Right kidney (tissue), 9 donors: ENCODE data around the gene CLEC2L.
A peak's percentile ranks its signal among the peaks of the same experiment; 100 is the strongest.

Source experiments
- DNase-seq: peaks from one replicate; pipeline ENCODE4 v3.0.0-alpha.2; 2016
- long read RNA-seq, 8 donors: transcript quantifications; one replicate each; lab custom pipeline, GENCODE V29; 2026

The CLEC2L gene
- long read RNA-seq, donor 1: 0 reads
- long read RNA-seq, donor 2: 0 reads
- long read RNA-seq, donor 3: 0 reads
- long read RNA-seq, donor 4, partial matches to known transcripts: 0 of 1 reads
- long read RNA-seq, donor 4, other reads (novel, unspliced or antisense): 0 of 1 reads
- long read RNA-seq, donor 5: 0 reads
- long read RNA-seq, donor 6, partial matches to known transcripts: 0 of 1 reads
- long read RNA-seq, donor 6, other reads (novel, unspliced or antisense): 0 of 1 reads
- long read RNA-seq, donor 7: 0 reads
- long read RNA-seq, donor 8, partial matches to known transcripts: 0 of 1 reads
- long read RNA-seq, donor 8, other reads (novel, unspliced or antisense): 0 of 1 reads

GRCh38 chr7:139523199-139523941 lies at the start of gene CLEC2L:
Gene CLEC2L, plus strand, starts transcription at chr7:139523685. Its CDS starts 243 bp downstream, at chr7:139523928.
- DNase-seq: peak; percentile 40

- DNase-seq: no peak
These were observed 47.3 kb upstream of the CLEC2L start for GRCh38 chr7:139476139-139476538.

- DNase-seq: no peak
These were observed 46.6 kb upstream of the CLEC2L start for GRCh38 chr7:139476891-139477290.

GRCh38 chr7:139479620-139480019 lies 43.9 kb upstream of the CLEC2L start:
- DNase-seq: no peak

GRCh38 chr7:139481364-139481763 lies 42.1 kb upstream of the CLEC2L start:
- DNase-seq: no peak

GRCh38 chr7:139482122-139482521 lies 41.4 kb upstream of the CLEC2L start:
- DNase-seq: no peak

- DNase-seq: peak; percentile 73
These were observed 40.6 kb upstream of the CLEC2L start for GRCh38 chr7:139482662-139483466.

GRCh38 chr7:139487366-139488080 lies 36.0 kb upstream of the CLEC2L start:
- no peak for DNase-seq

- peak; percentile 33 for DNase-seq
These were observed 34.7 kb upstream of the CLEC2L start for GRCh38 chr7:139488810-139489209.

- no peak for DNase-seq
These were observed 33.4 kb upstream of the CLEC2L start for GRCh38 chr7:139490130-139490529.

- DNase-seq: no peak
These were observed 31.2 kb upstream of the CLEC2L start for GRCh38 chr7:139492293-139492692.

- no peak for DNase-seq
These were observed 28.5 kb upstream of the CLEC2L start for GRCh38 chr7:139494835-139495579.

- DNase-seq: no peak
These were observed 27.8 kb upstream of the CLEC2L start for GRCh38 chr7:139495580-139496125.

- no peak for DNase-seq
These were observed 27.0 kb upstream of the CLEC2L start for GRCh38 chr7:139496528-139496927.

GRCh38 chr7:139500770-139501138 lies 22.7 kb upstream of the CLEC2L start:
- no peak for DNase-seq

GRCh38 chr7:139502226-139502625 lies 21.3 kb upstream of the CLEC2L start:
- DNase-seq: no peak

GRCh38 chr7:139505563-139505962 lies 17.9 kb upstream of the CLEC2L start:
- DNase-seq: no peak

- DNase-seq: no peak
These were observed 13.9 kb upstream of the CLEC2L start for GRCh38 chr7:139509535-139509934.

GRCh38 chr7:139511315-139511714 lies 12.2 kb upstream of the CLEC2L start:
- no peak for DNase-seq

GRCh38 chr7:139515266-139515665 lies 8.2 kb upstream of the CLEC2L start:
- no peak for DNase-seq

GRCh38 chr7:139521439-139521838 lies 2.0 kb upstream of the CLEC2L start:
- DNase-seq: no peak
